GOT3 (cell line): Measurements from ENCODE around the gene TTLL10.
"Not testable (repeated sequence)": the region's sequence is repeated elsewhere in the genome, so short reads cannot be mapped to it uniquely, and the experiment has no call there.

Experiments
- DNase-seq: peaks from one replicate; lab custom pipeline; 2025; ENCODE audit warnings: mixed read lengths; lab: John Stamatoyannopoulos, UW

Gene TTLL10

GRCh38 chr1:1191734-1192133 is 18.1 kb downstream of the TTLL10 start:
- no peak for DNase-seq

- DNase-seq: no peak
Measured at GRCh38 chr1:1194723-1195122, 21.0 kb downstream of the TTLL10 start.

GRCh38 chr1:1195726-1196125 is 22.0 kb downstream of the TTLL10 start:
- DNase-seq: not testable (repeated sequence)

DNA sequence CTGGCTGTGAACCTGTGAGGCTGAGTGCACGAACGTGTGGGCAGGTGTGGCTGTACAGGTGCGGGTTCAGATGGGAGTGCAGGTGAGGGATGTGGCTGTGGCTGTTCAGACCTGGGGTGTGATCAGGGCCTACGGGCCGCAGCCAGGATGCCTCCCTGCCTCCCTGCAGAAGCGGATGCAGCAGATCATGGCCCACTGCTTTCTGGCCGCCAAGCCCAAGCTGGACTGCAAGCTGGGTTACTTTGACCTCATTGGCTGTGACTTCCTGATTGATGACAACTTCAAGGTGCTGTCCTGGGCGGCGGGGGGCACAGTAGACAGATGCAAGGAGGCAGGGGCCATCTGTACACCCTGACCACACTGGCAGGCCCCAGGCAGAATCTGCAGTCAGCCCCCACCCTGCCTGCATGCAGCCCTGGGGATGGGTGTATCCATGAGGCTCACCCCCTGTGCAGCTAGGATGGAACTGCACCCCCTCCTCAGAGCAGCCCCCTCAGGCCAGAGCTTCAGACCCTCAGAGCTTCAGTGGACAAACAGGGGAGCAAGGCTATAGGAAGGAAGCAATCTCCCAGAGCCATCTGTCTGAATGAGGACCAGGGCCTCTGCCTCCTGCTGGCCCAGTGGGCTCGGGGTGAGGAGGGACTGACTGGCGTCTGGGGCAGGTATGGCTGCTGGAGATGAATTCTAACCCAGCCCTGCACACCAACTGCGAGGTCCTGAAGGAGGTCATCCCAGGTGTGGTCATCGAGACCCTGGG is 22.9 kb downstream of the TTLL10 start:
- no peak for DNase-seq

GRCh38 chr1:1197188-1197500 is 23.5 kb downstream of the TTLL10 start:
- no peak for DNase-seq

- no peak for DNase-seq
Measured at GRCh38 chr1:1197551-1198422, 24.1 kb downstream of the TTLL10 start.

DNA sequence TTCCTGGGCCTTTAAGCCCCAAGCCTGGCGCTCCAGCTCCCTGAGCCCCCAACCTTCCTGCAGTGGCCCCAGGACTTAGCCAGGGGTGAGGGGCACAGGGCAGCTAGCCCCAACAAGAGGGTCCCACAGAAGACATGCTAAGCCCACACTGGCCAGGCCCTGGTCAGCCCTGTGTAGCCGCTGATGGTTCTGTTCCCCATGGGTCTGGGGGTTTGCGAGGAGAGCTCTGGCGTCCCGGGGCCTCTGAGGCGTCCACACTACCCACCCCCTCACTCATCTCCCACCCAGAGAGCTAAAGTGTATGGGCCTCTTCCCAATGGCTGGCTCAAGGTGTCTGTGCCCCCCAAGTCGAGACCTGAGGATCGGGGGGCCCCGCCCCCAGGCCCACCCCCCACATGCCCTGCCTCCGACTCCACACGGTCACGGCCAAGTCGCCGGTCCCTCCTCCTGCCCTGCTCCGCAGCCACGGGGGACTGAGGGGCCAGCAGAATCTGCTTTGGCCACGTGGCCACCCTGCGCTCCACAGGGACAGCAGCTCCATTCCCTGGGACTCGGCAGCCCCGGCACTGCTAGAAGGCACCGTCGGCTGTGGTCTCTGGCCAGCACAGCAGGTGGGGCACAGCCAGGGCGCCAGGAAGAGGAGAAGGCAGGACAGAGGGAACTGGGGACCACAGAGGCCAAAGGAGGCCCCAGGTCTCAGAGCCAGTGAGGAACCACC is 24.9 kb downstream of the TTLL10 start:
- no peak for DNase-seq

DNA sequence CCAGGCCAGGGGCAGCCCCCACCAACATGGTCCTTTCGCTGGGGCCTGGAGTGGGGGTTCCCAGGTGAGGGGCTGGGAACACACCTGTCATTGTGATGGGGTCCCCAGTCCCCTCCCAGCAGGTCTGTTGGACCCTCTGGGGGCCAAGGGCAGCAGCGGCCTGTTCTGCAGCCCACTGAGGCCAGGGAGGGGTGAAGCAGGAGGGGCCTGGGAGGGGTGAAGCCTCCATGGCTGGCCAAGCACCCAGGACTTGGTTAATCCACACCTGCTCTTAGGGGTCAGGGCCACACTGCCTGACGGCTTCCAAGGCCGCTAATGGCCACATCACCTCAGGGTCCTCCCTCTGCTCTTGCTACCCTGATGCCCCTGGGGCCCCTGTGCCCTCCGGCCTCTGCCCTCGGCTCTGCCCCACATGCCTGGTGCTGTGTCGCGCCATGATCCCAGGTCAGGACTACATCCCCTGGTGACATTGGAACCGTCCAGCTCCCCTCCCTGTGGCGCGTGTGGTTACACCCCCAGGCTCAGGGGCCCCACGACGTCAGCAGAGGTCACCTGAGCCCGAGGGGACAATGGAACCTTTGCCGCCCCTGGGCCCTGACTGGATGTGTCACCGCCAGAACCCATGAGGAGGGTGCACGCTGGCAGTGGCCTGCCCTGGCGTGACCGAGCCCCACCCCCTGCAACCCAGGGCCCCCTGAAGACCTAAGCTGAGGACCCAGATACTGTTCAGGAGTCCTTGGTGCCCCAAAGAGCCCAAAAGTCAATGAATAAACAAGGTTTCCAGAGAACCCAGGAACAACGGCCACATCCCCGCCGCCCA is 25.7 kb downstream of the TTLL10 start:
- no peak for DNase-seq

DNA sequence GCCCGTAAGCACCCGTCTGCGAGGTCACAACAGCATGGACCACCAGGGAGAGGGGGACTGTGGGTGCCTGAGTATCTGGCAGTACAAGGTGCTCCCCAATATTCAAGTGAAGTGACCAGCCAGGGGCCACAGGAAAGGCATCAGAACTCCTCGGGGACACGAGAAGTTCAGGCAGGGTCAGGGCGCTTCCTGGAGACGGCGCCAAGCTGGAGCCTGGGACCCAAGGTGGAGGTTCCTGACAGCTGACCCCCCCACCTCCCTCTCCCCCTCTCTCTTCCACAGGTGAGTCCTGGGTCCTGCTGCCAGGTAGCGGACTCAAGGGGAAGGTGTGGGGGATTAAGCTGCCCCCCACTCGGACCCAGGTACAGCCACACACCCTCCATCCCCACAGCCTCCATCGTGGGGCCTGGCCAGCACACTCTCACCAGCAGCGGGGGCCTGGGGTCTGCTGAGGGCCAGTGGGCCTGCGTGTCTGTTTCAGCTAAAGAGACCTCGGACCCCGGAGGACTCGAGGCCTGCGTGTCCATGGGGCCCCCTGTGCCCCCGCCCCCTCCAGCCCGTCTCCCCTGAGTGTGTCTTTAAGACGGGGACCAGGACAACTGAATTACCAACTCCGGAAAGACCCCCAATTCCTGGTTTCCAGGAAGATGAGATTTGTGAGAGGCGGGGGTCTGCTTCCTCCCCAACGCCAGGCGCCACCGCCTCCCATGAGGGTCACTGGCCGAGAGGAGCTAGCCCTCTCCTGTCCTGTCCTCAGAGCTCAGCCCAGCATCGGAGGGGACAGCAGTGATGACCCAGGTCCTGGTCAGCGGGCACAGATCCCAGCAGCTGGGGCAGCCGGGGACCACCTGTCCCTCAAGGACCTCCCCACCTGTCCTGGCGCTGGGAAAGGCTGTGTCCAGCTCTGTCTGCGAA is 26.5 kb downstream of the TTLL10 start:
- DNase-seq: no peak

DNA sequence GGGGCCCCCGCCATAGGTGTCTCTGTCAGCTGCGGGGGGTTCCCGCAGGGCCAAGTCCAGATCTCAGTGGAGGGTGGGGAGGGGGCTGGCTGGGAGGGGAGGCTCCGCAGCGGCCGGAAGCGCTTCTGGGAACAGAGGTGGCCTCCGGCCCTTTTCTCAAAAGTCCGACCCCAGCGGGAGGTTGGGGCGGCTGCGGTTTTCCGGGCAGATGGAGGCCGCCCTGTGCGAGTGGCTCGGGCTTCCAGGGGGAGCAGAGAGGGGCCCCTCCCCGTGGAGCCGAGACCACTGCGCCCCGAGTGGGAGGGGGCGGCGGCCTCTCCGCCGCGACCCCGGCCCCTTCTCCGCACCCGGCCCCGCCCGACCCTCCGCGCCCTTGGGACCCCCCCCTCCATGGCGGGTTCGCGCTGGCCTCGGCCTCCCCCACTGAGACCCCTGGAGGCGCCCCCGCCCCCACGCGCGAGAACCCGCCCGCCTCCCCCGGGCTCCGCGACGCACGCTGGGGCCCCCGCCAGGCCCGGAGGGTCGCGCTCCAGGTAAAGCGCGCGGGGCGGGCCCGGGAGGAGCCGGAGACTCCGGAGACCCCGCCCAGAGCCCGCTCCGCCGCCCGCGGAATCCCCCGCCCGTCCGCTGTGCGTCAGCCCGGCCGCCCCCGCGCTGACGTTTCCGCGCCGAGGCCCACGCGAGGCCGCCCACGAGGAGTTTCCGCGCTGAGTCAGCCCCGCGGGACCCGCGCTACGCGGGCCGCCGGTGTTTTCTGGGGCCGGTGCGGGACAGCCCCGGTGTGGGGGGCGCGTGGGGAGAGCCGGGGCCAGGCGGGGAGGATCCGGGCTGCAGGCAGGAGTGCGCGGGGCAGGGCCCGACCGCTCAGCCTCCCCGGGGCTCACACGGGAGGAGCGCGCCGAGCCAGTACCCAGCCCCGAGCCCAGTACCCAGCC is 27.5 kb downstream of the TTLL10 start:
- peak; percentile 27 for DNase-seq

GRCh38 chr1:1202831-1203560 is 29.3 kb downstream of the TTLL10 start:
- DNase-seq: no peak

DNA sequence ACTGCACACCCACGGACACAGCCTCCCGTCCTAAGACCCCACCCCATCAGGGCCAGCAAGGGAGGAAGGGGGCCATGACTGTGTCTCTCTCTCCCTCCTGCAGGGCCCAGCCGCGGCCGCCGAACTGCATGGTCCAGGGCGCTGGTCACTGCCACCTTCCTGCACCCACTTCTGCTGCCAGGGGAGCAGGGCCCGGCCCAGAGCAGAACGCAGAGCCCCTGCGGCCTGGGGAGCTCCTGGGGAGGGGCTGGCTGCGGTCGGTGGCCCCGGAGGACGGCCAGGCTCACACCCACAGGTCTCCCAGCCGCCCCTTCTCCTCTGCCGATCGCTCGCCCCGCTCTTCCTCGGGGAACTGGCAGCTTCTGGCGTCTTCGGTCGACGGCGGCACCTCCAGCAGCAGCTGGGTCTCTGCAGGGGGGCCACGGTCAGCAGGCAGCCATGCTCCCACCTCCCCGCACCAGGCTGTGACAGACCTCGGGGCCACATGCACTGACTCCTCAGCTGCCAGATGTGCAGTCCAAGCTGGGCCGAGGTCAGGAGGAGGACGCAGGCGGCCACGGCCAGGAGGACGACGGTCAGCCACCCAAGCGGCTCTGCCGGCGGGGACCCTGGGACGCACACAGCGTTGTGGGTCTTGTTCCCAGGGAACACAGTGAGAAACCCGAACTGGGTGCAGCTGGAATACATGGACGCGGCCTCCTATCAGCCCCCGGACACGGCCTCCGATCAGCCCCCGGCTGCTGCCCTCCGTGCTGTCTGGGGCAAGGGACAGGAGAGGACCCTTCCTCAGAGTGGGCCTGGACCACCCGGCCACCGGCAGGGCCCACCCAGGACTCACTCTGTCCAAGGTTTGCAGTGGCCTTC is 30.1 kb downstream of the TTLL10 start:
- no peak for DNase-seq

- no peak for DNase-seq
Measured at GRCh38 chr1:1204425-1204920, 30.8 kb downstream of the TTLL10 start.

GRCh38 chr1:1204998-1205768 is 31.5 kb downstream of the TTLL10 start:
- DNase-seq: no peak

DNA sequence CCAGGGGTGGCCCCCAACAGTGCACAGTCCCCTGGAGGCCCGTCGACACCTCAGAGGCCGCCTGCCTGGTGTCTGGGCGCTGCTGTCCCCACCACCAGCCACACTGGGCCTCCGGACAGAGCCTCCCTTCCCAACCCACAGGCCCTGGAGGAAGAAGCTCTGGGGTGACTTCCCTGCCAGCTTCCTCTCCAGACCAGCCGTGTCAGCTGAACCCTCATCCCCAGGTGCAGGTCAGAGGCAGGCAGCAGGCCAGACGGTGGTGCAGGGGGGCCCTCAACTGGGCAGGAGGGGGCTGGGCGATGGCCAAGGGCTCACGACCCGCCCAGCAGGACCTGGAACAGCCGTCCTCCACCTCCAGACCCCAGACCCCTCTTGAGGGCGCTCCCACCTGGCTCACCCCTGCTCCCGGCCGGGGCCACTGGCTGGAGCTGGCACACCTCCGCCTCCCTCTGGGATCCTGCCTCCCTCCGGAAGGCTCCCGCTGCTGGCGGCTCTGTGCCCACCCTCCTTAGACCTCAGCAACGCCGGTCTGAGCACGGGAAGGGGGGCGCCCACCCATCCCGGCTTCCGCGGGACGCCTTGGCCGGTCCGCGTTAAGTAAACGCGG is 32.2 kb downstream of the TTLL10 start:
- no peak for DNase-seq

- DNase-seq: no peak
Measured at GRCh38 chr1:1206376-1206965, 32.8 kb downstream of the TTLL10 start, which contains the start of gene TNFRSF18. Gene TNFRSF18 (minus strand): TSS chr1:1206592. CDS start chr1:1206571, 21 bp downstream.
